Neural progenitor cell (in vitro differentiated cells): ENCODE data around the gene ZNF221. TPM values are rescaled to one million over a fixed set of nuclear protein-coding genes. Genes with fewer than 3 reads are reported as not detected.

Experiments used
- DNase-seq: peaks from one replicate; pipeline ENCODE4 v3.0.0-alpha.2; 2016; ENCODE audit warnings: low spot score
- H2AFZ ChIP-seq: fragments of 200-600 bp; sonication (generic); replicated peaks from 2 replicates; pipeline ENCODE4 v1.6.1; 2016; ENCODE audit warnings: antibody characterized with exemption
- H3F3A ChIP-seq: fragments of 200-600 bp; sonication (generic); 2 replicates; pipeline ENCODE4 v1.6.1; 2016; ENCODE audit warnings: antibody characterized with exemption, low read depth
- H3K27ac ChIP-seq: fragments of 200-600 bp; sonication (generic); 2 replicates; pipeline ENCODE4 v1.5.1; 2016; ENCODE audit warnings: mild to moderate bottlenecking
- H3K27me3 ChIP-seq: fragments of 200-600 bp; sonication (generic); 2 replicates; pipeline ENCODE4 v1.6.1; 2016; ENCODE audit warnings: mild to moderate bottlenecking, moderate library complexity
- H3K36me3 ChIP-seq: fragments of 200-600 bp; sonication (generic); 2 replicates; pipeline ENCODE4 v1.5.1; 2016
- H3K4me1 ChIP-seq: fragments of 200-600 bp; sonication (generic); 2 replicates; pipeline ENCODE4 v1.6.1; 2016; ENCODE audit warnings: mixed run types
- H3K4me2 ChIP-seq: fragments of 200-600 bp; sonication (generic); 2 replicates; pipeline ENCODE4 v1.6.1; 2016
- H3K4me3 ChIP-seq: fragments of 200-600 bp; sonication (generic); 2 replicates; pipeline ENCODE4 v1.5.1; 2016
- H3K79me2 ChIP-seq: fragments of 200-600 bp; sonication (generic); 2 replicates; pipeline ENCODE4 v1.6.1; 2016; ENCODE audit warnings: low read depth
- H3K9ac ChIP-seq: fragments of 200-600 bp; sonication (generic); 2 replicates; pipeline ENCODE4 v1.6.1; 2016
- H3K9me3 ChIP-seq: fragments of 200-600 bp; sonication (generic); 2 replicates; pipeline ENCODE4 v1.5.1; 2016; ENCODE audit warnings: low read depth
- H4K20me1 ChIP-seq: fragments of 200-600 bp; sonication (generic); 2 replicates; pipeline ENCODE4 v1.6.1; 2016; ENCODE audit warnings: low read depth
- H3K27ac Mint-ChIP-seq: 3 replicates; pipeline ENCODE4 v1.8.0; 2021; ENCODE audit warnings: mixed read lengths
- H3K27me3 Mint-ChIP-seq: 2 replicates; pipeline ENCODE4 v1.8.0; 2022; ENCODE audit warnings: low read depth, mild to moderate bottlenecking, inconsistent platforms, moderate library complexity, mixed read lengths; ENCODE audit not compliant: insufficient read depth
- H3K36me3 Mint-ChIP-seq: 3 replicates; pipeline ENCODE4 v1.8.0; 2021; ENCODE audit warnings: mixed read lengths
- H3K4me1 Mint-ChIP-seq: 3 replicates; pipeline ENCODE4 v1.8.0; 2021; ENCODE audit warnings: mixed read lengths
- H3K4me3 Mint-ChIP-seq: 3 replicates; pipeline ENCODE4 v1.8.0; 2021; ENCODE audit warnings: mild to moderate bottlenecking, moderate library complexity, mixed read lengths
- H3K9me3 Mint-ChIP-seq: 3 replicates; pipeline ENCODE4 v1.8.0; 2020; ENCODE audit warnings: mixed read lengths
- EZH2 ChIP-seq: fragments of 200-600 bp; sonication (generic); IDR thresholded peaks from 2 replicates; pipeline ENCODE4 v1.6.1; 2017; ENCODE audit warnings: antibody characterized with exemption, mild to moderate bottlenecking, moderate library complexity
- EZH2phosphoT487 ChIP-seq: fragments of 200-600 bp; sonication (generic); IDR thresholded peaks from 2 replicates; pipeline ENCODE4 v1.6.1; 2017; ENCODE audit warnings: antibody characterized with exemption
- total RNA-seq: library from RNA; depleted of rRNA; stranded (reverse); fragments of >200 nt; gene quantifications from 2 replicates; pipeline ENCODE4 v1.2.3, GENCODE V29; 2015; ENCODE audit warnings: low replicate concordance
- TF ChIP-seq, protein P1 (sequence below): fragments of 200-600 bp; sonication (generic); IDR thresholded peaks from 2 replicates; pipeline ENCODE4 v1.5.1; 2017; ENCODE audit warnings: antibody characterized with exemption, mild to moderate bottlenecking

ZNF221 gene
- total RNA-seq, 1 donor from 2014 or later: 12.2 TPM

DNA sequence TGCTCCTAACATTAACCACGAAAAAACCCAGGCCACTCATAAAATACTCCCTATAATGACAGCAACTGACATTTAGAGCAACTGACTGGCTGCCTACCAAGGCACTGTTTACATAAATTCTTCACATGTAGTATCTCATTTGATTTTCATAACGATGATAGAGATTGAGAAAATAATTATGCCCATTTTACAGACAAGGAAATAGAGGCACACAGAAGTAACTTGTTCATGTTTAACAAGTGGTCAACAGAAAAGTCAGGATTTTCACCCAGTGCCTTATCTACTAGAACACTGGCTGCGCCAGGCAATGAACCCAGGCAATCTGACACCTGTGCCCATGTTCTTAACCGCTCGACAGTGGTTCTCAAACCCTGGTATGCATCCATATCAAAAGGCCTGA, 22.2 kb upstream of the ZNF221 start:
- peaks cover 4% of the 10 kb centered on the region for H3K4me1 Mint-ChIP-seq
- Histone ChIP-seq H3K9ac (no peak overlapping the region), H3K79me2 (peaks cover 5% of the 10 kb centered on the region), H3K4me1 (peaks cover 4% of the 10 kb centered on the region), H3K27me3 (no peaks in the 10 kb centered on the region), H3K4me3 (no peak overlapping the region), H3K36me3 (peaks cover 7% of the 10 kb centered on the region), H2AFZ (no peak overlapping the region), H3F3A (no peaks in the 10 kb centered on the region), H3K4me2 (no peak overlapping the region), H3K9me3 (no peaks in the 10 kb centered on the region), H4K20me1 (no peaks in the 10 kb centered on the region), H3K27ac (no peak overlapping the region)
- DNase-seq: no peak
- no peak overlapping the region for H3K27ac Mint-ChIP-seq
- TF ChIP-seq EZH2phosphoT487 (no peak), EZH2 (no peak)
- TF ChIP-seq, protein P1, sequence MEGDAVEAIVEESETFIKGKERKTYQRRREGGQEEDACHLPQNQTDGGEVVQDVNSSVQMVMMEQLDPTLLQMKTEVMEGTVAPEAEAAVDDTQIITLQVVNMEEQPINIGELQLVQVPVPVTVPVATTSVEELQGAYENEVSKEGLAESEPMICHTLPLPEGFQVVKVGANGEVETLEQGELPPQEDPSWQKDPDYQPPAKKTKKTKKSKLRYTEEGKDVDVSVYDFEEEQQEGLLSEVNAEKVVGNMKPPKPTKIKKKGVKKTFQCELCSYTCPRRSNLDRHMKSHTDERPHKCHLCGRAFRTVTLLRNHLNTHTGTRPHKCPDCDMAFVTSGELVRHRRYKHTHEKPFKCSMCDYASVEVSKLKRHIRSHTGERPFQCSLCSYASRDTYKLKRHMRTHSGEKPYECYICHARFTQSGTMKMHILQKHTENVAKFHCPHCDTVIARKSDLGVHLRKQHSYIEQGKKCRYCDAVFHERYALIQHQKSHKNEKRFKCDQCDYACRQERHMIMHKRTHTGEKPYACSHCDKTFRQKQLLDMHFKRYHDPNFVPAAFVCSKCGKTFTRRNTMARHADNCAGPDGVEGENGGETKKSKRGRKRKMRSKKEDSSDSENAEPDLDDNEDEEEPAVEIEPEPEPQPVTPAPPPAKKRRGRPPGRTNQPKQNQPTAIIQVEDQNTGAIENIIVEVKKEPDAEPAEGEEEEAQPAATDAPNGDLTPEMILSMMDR: no peak
- no peak overlapping the region for H3K4me3 Mint-ChIP-seq
- peaks cover 63% of the 10 kb centered on the region for H3K36me3 Mint-ChIP-seq
- H3K27me3 Mint-ChIP-seq: no peaks in the 10 kb centered on the region
- no peaks in the 10 kb centered on the region for H3K9me3 Mint-ChIP-seq

DNA sequence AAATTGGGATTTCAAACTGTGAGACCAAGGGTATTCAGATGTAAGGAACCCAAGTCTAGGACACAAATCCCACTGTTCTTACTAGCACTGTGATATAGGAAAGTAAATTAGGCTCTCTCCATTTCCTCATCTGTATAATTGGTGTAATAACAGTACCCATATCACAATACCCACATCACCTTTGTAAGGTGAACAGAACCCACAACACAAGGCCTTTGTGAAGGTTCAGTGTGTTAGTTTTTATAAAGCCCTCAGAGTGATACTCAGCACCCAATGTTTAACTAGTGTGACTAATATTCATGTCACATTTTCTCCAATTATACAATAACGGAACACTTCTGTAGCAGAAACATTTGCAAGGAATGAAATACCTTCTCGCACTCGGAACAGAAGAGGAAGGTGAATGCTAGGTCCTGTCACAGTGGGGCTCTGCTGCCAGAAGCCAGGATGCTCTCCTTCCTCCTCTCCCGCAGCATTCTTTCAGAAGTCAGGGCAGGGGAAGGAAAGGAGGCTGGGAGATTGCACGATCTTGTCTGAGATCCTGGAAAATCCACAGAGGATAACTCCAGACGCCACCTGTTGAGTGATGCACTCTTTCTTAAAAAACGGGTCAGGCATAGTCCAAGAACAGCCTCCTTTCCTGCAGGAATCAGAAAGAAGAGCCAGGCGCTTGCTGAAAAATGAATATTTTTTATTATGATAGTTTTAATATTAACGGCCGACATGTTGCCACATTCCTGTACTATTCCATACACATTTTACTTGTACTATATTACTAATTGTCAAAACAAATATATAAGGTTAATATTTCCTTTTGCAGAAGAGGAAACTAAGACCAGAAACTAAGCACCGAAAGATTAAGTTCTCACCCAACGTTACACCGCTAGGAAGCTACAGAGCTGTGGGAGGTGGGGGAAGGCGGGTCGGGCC, 16.7 kb upstream of the ZNF221 start:
- Mint-ChIP-seq H3K27ac (peak overlapping the region; percentile 78), H3K27me3 (no peaks in the 10 kb centered on the region), H3K9me3 (peaks cover 7% of the 10 kb centered on the region), H3K4me3 (peak overlapping the region; percentile 96), H3K4me1 (peaks cover 10% of the 10 kb centered on the region), H3K36me3 (peaks cover 23% of the 10 kb centered on the region)
- H2AFZ ChIP-seq: peak overlapping the region; percentile 97
- peak overlapping the region; percentile 80 for H3K4me2 ChIP-seq
- DNase-seq: peak; percentile 4
- TF ChIP-seq, protein P1: no peak
- TF ChIP-seq EZH2phosphoT487 (no peak), EZH2 (no peak)
- no peaks in the 10 kb centered on the region for H4K20me1 ChIP-seq
- H3K9me3 ChIP-seq: peaks cover under 1% of the 10 kb centered on the region
- H3K79me2 ChIP-seq: peaks cover 13% of the 10 kb centered on the region
- peaks cover 10% of the 10 kb centered on the region for H3K4me1 ChIP-seq
- peaks cover 7% of the 10 kb centered on the region for H3K36me3 ChIP-seq
- H3K4me3 ChIP-seq: peak overlapping the region; percentile 79
- H3K27ac ChIP-seq: no peak overlapping the region
- no peaks in the 10 kb centered on the region for H3K27me3 ChIP-seq
- H3K9ac ChIP-seq: peak overlapping the region; percentile 61
- H3F3A ChIP-seq: no peaks in the 10 kb centered on the region

DNA sequence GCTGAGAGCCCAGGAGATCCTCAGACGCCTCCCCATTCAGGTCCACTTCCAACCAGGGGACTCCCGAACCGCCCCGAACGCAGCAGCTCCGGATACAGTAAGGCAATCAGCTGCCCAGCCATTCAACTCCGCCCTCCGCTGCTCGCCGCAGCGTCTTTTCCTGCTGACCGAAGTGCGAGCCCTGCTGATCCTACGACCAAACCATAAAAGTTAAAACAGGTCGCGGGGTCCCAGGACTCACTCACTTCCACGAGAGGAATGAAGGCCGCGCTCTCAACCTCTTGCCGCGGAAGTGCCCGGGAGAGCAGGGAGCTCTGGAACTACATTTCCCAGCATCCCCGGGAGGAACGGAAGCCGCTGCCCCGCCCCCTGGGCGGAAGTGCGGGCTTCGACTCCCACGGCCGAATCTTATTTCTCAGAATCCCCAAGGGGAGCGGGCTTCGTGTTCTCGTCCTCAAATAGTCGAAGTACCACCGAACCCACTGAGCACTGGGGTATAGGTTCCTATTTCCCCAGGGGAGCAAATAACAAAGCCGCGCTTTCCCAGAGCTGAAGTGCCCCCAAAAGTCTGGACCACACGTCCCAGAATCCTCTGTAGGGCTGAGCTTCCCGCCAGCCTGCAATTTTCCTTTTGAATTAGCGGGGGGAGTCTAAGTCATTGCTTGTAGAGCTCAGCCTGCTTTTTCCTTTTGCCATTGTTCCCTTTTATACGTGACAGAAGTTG, 15.9 kb upstream of the ZNF221 start, which contains the start of gene ZNF45:
Gene ZNF45, minus strand, starts transcription at position 298 of the 724 bp plus-strand sequence. CDS start 13,097 bp downstream, outside the sequence.
- peak within 1 kb of the TSS; percentile 97 for H2AFZ ChIP-seq
- H3K4me1 ChIP-seq: peaks cover 10% of the 10 kb centered on the region
- peaks cover 4% of the 10 kb centered on the region for H3K9me3 ChIP-seq
- peak within 1 kb of the TSS; percentile 92 for H3K27ac Mint-ChIP-seq
- no peaks in the 10 kb centered on the region for H3K27me3 Mint-ChIP-seq
- H3K27ac ChIP-seq: no peak within 1 kb of the TSS
- peaks cover 7% of the 10 kb centered on the region for H3K9me3 Mint-ChIP-seq
- H3K9ac ChIP-seq: peak within 1 kb of the TSS; percentile 61
- peak; percentile 94 for DNase-seq
- peak within 1 kb of the TSS; percentile 96 for H3K4me3 Mint-ChIP-seq
- TF ChIP-seq EZH2phosphoT487 (no peak), EZH2 (no peak)
- TF ChIP-seq, protein P1: no peak
- H3K36me3 ChIP-seq: peaks cover 7% of the 10 kb centered on the region
- peak within 1 kb of the TSS; percentile 80 for H3K4me2 ChIP-seq
- H3K4me3 ChIP-seq: peak within 1 kb of the TSS; percentile 79
- H3K79me2 ChIP-seq: peaks cover 13% of the 10 kb centered on the region
- no peaks in the 10 kb centered on the region for H3F3A ChIP-seq
- H4K20me1 ChIP-seq: no peaks in the 10 kb centered on the region
- H3K27me3 ChIP-seq: no peaks in the 10 kb centered on the region
- H3K36me3 Mint-ChIP-seq: peaks cover 14% of the 10 kb centered on the region
- peaks cover 10% of the 10 kb centered on the region for H3K4me1 Mint-ChIP-seq
